MM.1S (cell line): ENCODE data around the gene ANKK1.

Experiments
- DNase-seq: peaks from one replicate; pipeline ENCODE4 v3.0.0-alpha.2; 2015
- H2AFZ ChIP-seq: fragments of 300-600 bp; sonication (generic); 2 replicates; pipeline ENCODE4 v1.6.0; 2016; ENCODE audit warnings: antibody characterized with exemption, low read length
- H3F3A ChIP-seq: fragments of 300-600 bp; sonication (generic); 2 replicates; pipeline ENCODE4 v1.6.1; 2016; ENCODE audit warnings: mild to moderate bottlenecking, antibody characterized with exemption, low read length, moderate library complexity, mixed read lengths; ENCODE audit not compliant: insufficient read depth
- H3K27ac ChIP-seq: fragments of 300-600 bp; sonication (generic); 2 replicates; pipeline ENCODE4 v1.5.1; 2016; ENCODE audit warnings: mild to moderate bottlenecking, low read length
- H3K27me3 ChIP-seq: fragments of 300-600 bp; sonication (generic); replicated peaks from 2 replicates; pipeline ENCODE4 v1.6.0; 2016; ENCODE audit warnings: low read length; ENCODE audit not compliant: insufficient read depth
- H3K36me3 ChIP-seq: fragments of 300-600 bp; sonication (generic); replicated peaks from 2 replicates; pipeline ENCODE4 v1.6.1; 2016; ENCODE audit warnings: mild to moderate bottlenecking, low read length, mixed read lengths; ENCODE audit not compliant: insufficient read depth
- H3K4me1 ChIP-seq: fragments of 300-600 bp; sonication (generic); 2 replicates; pipeline ENCODE4 v1.6.1; 2016; ENCODE audit warnings: low read length, mixed read lengths
- H3K4me2 ChIP-seq: fragments of 300-600 bp; sonication (generic); 2 replicates; pipeline ENCODE4 v1.6.0; 2016; ENCODE audit warnings: low read depth, low read length
- H3K4me3 ChIP-seq: fragments of 300-600 bp; sonication (generic); 2 replicates; pipeline ENCODE4 v1.5.1; 2016; ENCODE audit warnings: low read length, mixed read lengths
- H3K79me2 ChIP-seq: fragments of 300-600 bp; sonication (generic); 2 replicates; pipeline ENCODE4 v1.6.1; 2016; ENCODE audit warnings: mixed run types, low read length, mixed read lengths
- H3K9ac ChIP-seq: fragments of 300-600 bp; sonication (generic); 2 replicates; pipeline ENCODE4 v1.6.1; 2016; ENCODE audit warnings: low read length, mixed read lengths
- H3K9me2 ChIP-seq: fragments of 300-600 bp; sonication (generic); replicated peaks from 2 replicates; pipeline ENCODE4 v1.6.1; 2016; ENCODE audit warnings: mild to moderate bottlenecking, low read length, mixed read lengths; ENCODE audit not compliant: insufficient read depth
- H3K9me3 ChIP-seq: fragments of 300-600 bp; sonication (generic); replicated peaks from 2 replicates; pipeline ENCODE4 v1.6.1; 2016; ENCODE audit warnings: mild to moderate bottlenecking, low read length, mixed read lengths; ENCODE audit not compliant: insufficient read depth
- H4K20me1 ChIP-seq: fragments of 300-600 bp; sonication (generic); 2 replicates; pipeline ENCODE4 v1.6.1; 2016; ENCODE audit warnings: mild to moderate bottlenecking, low read length, moderate library complexity, mixed read lengths; ENCODE audit not compliant: insufficient read depth
- CTCF ChIP-seq: fragments of 300-600 bp; sonication (generic); IDR thresholded peaks from 2 replicates; pipeline ENCODE4 v1.5.1; 2016; ENCODE audit warnings: antibody characterized with exemption, low read length, mixed read lengths
- EZH2 ChIP-seq: fragments of 300-600 bp; sonication (generic); optimal IDR thresholded peaks from 2 replicates; pipeline ENCODE3; 2017; ENCODE audit warnings: low read depth, mild to moderate bottlenecking, antibody characterized with exemption, low read length, mixed read lengths
- EZH2phosphoT487 ChIP-seq: fragments of 300-600 bp; sonication (generic); IDR thresholded peaks from 2 replicates; pipeline ENCODE4 v1.6.1; 2018; ENCODE audit warnings: antibody characterized with exemption, low read length

The ANKK1 gene

GRCh38 chr11:113410414-113411135 lies 23.0 kb downstream of the ANKK1 start:
- Histone ChIP-seq H3K4me3 (no peak overlapping the region), H3K4me1 (no peaks in the 10 kb centered on the region), H3K9me2 (no peaks in the 10 kb centered on the region), H3K4me2 (no peak overlapping the region), H4K20me1 (no peaks in the 10 kb centered on the region), H2AFZ (no peak overlapping the region), H3F3A (no peaks in the 10 kb centered on the region), H3K27ac (no peak overlapping the region), H3K9ac (no peak overlapping the region), H3K9me3 (no peaks in the 10 kb centered on the region), H3K36me3 (no peaks in the 10 kb centered on the region), H3K79me2 (no peaks in the 10 kb centered on the region), H3K27me3 (no peaks in the 10 kb centered on the region)
- TF ChIP-seq CTCF (no peak), EZH2phosphoT487 (no peak), EZH2 (no peak)
- DNase-seq: no peak

- H3K27ac ChIP-seq: no peak overlapping the region
- no peaks in the 10 kb centered on the region for H3K9me3 ChIP-seq
- H3K4me2 ChIP-seq: no peak overlapping the region
- no peak overlapping the region for H3K9ac ChIP-seq
- no peak overlapping the region for H2AFZ ChIP-seq
- H4K20me1 ChIP-seq: no peaks in the 10 kb centered on the region
- DNase-seq: no peak
- no peaks in the 10 kb centered on the region for H3K4me1 ChIP-seq
- H3K36me3 ChIP-seq: no peaks in the 10 kb centered on the region
- no peaks in the 10 kb centered on the region for H3K79me2 ChIP-seq
- H3F3A ChIP-seq: no peaks in the 10 kb centered on the region
- TF ChIP-seq EZH2 (no peak), EZH2phosphoT487 (no peak), CTCF (no peak)
- no peaks in the 10 kb centered on the region for H3K27me3 ChIP-seq
- no peak overlapping the region for H3K4me3 ChIP-seq
- no peaks in the 10 kb centered on the region for H3K9me2 ChIP-seq
These were observed 24.0 kb downstream of the ANKK1 start for GRCh38 chr11:113411536-113411935.

- no peaks in the 10 kb centered on the region for H3K9me3 ChIP-seq
- no peaks in the 10 kb centered on the region for H3K79me2 ChIP-seq
- no peak overlapping the region for H3K4me3 ChIP-seq
- peaks cover 8% of the 10 kb centered on the region for H3K4me1 ChIP-seq
- DNase-seq: no peak
- no peaks in the 10 kb centered on the region for H3K27me3 ChIP-seq
- no peak overlapping the region for H3K27ac ChIP-seq
- H4K20me1 ChIP-seq: no peaks in the 10 kb centered on the region
- TF ChIP-seq EZH2: no peak
- no peak for TF ChIP-seq EZH2phosphoT487
- no peak for TF ChIP-seq CTCF
- no peak overlapping the region for H3K4me2 ChIP-seq
- H2AFZ ChIP-seq: no peak overlapping the region
- no peak overlapping the region for H3K9ac ChIP-seq
- H3K36me3 ChIP-seq: no peaks in the 10 kb centered on the region
- H3K9me2 ChIP-seq: no peaks in the 10 kb centered on the region
- 0 out of 2 replicates have a peak, but pooled peaks cover 1% of the 10 kb centered on the region for H3F3A ChIP-seq
These were observed 25.1 kb downstream of the ANKK1 start for GRCh38 chr11:113412675-113413074.
